Stimulated activated CD4-positive, alpha-beta T cell treated with anti-CD3 and anti-CD28 coated beads, Interleukin-4, amount 100 ng/mL, for 24 hours (primary cell): ENCODE data around the gene BICRAL.
A peak's percentile ranks its signal among the peaks of the same experiment; 100 is the strongest.
"Not testable (repeated sequence)": the region's sequence is repeated elsewhere in the genome, so short reads cannot be mapped to it uniquely, and the experiment has no call there.

Experiments
- DNase-seq: peaks from one replicate; pipeline ENCODE4 v3.0.0-alpha.2; 2020

The BICRAL gene

DNA sequence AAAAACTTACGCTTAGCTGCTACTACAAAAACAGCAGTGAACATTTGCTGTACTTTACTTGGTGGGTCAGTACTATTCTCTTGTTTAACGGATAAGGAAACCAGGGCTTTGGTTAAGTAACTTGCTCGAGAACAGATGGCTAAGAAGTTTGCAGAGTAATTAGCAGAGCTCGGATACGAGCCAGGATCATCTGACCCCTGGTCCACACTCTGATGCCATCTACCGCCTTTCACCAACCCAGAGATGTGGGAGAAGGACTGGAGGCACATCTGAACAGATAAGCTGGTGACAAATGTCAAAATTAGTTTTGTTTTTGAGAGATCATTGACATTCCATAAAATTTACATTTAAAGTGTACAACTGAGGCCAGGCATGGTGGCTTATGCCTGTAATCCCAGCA is 78.6 kb downstream of the BICRAL start:
- no peak for DNase-seq

DNA sequence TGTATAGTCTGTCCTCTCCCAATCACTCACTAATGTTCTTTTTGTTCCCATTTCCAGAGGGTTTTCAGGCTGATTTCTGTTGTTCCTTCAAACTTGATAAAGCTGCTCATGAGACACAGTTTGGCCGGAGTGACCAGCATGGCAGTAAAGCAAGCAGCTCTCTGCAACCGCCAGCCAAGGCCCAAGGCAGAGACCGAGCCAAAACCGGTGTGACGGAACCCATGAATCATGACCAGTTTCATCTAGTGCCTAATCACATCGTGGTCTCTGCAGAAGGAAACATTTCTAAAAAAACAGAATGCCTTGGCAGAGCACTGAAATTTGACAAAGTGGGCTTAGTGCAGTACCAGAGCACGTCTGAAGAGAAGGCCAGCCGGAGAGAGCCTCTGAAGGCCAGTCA is 82.8 kb downstream of the BICRAL start:
- no peak for DNase-seq

DNA sequence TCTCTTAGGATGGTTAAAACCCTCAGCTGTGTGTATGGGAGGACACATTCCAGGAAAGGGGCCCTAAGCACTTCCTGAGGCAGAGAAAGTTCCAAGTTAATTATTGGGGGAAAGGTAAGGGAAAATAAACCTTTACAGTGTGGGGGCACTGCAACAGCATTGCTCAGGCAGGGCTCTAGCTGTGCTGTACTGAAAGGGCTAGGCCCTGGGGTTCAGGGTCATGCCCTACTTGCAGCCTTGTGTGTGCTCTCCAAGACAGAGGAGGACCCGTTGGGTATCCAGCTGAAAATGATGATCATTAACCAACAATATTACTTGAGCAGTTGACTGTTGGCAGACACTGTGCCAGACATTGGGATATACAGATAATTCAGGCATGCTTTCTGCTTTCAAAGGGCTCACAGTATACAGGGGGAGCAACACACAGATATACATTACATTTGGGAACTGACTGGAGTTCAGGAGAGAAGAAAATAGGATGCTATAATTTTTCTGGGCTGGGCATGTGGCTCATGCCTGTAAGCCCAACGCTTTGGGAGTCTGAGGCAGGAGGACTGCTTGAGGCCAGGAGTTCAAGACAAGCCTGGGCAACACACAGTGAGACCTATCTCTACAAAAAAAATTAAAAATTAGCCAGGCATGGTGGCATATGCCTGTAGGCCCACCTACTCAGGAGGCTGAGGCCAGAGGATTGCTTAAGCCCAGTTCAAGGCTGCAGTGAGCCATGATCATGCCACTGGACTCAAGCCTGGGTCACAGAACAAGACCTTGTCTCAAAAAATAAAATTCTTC is 88.5 kb downstream of the BICRAL start:
- no peak for DNase-seq

DNA sequence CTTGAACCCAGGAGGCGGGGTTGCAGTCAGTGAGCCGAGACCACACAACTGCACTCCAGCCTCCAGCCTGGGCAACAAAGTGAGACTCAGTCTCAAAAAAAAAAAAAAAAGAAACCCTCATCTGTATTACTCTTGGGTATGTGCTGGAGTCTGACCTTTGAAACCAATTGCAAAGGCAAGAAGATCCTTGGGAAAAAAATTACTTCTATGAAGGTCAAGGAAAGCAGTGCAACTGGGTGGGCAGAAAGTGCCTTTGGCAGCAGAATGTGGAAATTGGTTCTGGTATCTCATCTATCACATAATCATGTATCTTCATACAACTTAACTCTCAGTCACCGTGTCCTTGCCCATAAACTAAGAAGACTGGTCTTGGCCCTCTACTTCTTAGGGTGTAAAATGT is 89.9 kb downstream of the BICRAL start:
- DNase-seq: no peak

DNA sequence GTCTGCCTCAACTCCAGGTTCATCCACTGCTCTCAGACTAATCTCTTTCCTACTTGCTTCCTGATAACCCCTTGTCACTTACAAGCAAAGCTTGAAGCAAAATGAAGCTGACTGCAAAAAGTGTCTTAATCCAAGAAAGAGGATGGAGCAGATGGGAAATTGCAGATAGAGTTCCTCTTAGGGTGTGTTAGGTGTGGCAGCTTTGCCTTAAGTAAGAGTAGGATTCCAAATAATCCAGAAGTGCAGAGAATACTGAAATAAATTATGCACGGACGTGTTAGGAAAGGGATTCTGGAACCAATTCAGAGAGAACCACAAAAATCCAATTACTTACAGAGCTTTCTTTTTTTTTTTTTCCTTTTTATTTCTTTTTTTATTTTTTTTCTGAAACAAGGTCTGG is 91.5 kb downstream of the BICRAL start:
- no peak for DNase-seq

DNA sequence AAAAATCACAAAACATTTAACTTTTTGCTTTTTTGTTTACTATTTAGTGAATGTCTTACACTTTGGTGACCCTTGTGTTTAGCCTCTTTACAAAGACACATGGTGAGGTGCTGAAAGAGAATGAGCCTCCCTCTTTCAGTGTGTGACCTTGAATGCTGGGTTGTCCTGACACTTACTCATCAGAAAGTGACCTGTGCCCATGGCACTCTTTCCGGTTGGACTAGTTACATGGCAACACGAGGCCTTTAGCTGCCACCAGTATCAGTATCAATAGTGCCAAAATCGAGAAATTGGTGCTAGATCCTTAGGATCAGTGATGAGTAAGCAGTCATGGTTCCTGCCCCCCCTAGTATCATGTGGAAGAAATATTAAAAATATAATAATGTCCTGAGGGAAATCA is 95.8 kb downstream of the BICRAL start:
- no peak for DNase-seq

DNA sequence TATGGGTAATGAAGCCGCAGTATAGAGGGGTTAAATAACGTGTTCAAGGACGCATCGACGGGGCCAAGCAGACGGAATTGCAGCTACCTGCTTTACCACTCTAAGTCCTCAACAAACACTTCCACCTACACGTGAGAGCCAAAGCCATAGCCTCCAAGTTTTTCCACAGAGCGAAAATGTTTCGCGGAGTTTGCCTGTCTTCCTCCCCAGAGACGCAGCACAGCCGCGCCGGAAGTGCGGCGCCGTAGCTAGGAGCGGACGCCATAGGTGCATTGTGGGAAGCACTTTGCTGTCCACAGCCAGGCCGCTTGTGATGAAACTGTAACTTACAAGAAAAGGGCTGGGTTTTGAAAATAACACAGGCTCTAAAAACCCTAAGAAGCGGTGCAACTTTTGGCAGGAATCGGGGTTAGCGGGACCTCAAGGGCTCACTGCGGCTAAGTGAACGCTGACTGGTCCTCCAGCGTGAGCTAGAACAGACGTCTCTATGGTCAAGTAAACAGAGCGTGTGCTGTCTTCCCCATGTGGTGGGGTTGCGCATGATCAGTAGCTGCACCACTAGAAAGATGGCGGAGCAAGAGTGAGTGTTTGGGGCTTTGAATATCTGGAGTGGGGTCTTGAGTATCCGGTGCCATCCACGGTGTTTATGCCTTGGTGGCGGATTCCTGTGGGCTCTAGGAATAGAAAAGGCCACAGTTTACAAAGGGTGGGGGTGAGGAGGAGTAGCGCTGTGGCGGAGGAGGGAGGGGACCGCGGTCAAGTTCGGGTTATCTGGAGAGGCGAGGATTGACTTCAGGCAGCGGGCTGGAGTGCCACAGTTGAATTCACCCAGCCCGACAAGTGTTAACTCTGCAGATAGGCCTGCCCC is 97.8 kb downstream of the BICRAL start, which contains the start of gene RPL7L1:
Gene RPL7L1, plus strand, starts transcription at position 245 of the 868 bp plus-strand sequence. Its CDS starts 295 bp downstream, at position 540.
- DNase-seq: peak; percentile 85

DNA sequence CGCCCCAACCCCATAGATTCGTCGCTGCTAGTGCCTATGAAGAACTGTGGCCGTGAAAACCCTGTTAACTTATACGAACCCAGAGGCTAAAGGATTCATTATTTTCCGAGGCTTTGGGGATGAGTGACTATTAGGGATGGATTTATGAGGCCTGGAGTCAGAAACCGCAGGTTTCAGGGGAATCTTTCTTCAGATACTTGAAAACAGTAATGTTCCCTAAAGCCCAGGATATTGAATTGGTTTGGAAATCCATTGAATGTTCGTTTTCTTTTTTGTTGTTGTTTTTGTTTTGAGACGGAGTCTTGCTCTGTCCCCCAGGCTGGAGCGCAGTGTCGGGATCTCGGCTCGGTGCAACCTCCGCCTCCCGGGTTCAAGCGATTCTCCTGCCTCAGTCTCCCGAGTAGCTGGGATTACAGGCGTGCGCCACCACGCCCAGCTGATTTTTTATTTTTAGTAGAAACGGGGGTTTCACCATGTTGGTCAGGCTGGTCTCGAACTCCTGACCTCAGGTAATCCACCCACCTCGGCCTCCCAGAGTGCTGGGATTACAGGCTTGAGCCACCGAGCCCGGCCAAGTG is 98.5 kb downstream of the BICRAL start:
- DNase-seq: not testable (repeated sequence)

GRCh38 chr6:42880871-42881270 is 99.0 kb downstream of the BICRAL start:
- DNase-seq: not testable (repeated sequence)

DNA sequence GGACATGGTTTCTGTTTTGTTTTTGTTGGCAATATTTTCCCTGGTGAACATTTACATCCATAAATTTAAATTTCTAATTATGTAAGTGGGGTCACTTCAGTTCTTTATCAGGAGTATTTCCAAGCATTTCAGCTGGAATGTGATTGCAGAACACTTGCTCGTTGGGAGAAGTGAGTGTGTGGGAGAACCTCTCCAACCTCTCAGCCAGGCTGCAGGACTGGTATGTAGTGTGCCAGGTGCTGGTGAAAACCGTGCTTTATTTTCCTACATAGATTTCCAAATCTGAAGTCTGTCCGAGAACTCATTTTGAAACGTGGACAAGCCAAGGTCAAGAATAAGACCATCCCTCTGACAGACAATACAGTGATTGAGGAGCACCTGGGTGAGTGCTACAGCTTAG is 103.8 kb downstream of the BICRAL start:
- no peak for DNase-seq

- DNase-seq: not testable (repeated sequence)
Observed at GRCh38 chr6:42888201-42888600, 106.3 kb downstream of the BICRAL start.

DNA sequence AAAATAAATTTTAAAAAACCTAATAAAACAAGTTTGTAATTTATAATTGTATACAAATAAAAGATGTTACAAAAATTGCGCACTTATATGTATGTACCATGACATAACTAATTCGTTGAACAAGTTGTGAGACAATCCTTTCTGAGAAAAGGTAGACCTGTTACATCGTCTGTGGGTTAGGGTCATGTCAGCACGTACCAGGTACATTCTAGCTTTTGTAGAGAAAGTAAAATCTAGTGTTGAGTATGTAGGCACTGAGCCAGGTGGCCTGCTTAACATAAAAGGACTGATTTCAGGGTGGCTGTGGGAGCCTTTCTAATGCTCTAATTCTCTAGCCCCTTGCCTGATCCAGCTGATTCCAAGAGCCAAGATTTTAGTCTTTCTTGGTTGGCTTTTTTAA is 108.0 kb downstream of the BICRAL start:
- no peak for DNase-seq

GRCh38 chr6:42890311-42891198 is 108.7 kb downstream of the BICRAL start:
- peak; percentile 92 for DNase-seq

DNA sequence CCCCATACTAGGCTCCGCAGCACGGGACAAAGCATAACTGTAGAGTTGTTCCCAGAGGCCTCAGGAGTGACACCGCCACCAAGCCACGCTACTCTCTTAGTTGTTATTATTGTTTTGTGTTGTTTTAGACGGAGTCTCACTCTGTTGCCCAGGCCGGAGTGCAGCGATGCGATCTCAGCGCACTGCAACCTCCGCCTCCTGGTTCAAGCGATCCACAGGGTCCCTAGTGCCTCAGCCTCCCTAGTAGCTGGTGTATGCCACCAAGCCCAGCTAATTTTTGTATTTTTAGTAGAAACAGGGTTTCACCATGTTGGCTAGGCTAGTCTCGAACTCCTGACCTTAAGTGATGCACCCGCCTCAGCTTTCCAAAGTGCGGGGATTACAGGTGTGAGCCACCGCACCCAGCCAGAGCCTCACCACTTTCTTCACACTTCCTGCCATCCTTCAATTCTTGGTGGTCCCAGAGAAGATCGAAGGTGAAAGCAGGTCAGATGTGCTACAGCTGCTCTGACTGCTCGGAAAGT is 109.4 kb downstream of the BICRAL start:
- DNase-seq: no peak

DNA sequence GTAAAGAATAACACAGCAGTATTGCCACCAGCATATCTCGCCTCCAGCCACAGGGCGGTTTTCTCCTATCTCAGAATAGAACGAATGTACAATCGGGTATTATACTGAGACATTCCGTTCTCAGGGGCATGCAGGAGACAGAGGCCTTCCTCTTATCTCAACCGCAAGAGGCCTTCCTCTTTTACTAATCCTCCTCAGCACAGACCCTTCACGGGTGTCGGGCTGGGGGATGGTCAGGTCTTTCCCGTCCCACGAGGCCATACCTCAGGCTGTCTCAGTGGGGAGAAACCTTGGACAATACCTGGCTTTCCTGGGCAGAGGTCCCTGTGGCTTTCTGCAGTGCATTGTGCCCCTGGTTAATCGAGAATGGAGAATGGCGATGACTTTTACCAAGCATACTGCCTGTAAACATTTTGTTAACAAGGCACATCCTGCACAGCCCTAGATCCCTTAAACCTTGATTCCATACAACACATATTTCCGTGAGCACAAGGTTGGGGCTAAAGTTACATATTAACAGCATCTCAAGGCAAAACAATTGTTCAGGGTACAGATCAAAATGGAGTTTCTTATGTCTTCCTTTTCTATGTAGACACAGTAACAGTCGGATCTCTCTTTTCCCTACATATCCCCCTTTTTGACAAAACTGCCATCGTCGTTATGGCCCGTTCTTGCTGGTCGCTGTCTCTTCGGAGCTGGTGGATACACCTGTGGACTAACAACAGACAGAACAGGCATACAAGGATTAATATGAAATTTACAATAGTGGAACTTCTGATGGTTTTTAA is 112.4 kb downstream of the BICRAL start:
- DNase-seq: not testable (repeated sequence)

DNA sequence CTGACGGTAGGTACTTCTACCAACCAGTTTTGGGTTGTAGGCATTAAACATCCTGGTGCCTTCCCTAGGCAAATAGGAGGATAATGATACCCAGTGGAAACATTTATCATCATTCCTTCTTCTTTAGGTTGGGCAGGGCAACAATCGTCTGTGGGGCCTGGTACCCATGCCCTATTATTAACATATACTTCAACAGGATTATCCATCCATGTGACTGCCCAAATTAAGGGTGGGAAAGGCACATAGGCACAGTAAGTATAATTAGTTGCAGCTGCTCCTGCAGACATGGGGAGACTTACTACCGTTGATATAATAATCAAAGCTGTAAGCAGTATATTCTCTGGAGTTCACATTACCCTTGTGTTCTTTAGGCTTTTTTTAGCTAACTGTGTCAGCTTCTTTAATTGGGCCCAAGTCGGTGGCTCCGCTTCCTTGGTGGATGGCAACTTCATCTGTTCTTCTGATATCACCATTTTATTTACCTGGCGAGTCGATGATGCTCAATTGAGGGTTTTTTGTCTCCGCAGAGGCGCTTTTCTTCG is 114.4 kb downstream of the BICRAL start:
- no peak for DNase-seq

GRCh38 chr6:42898891-42899361 is 117.1 kb downstream of the BICRAL start:
- peak; percentile 81 for DNase-seq

GRCh38 chr6:42899871-42900270 is 118.0 kb downstream of the BICRAL start:
- no peak for DNase-seq

- peak; percentile 79 for DNase-seq
Observed at GRCh38 chr6:42901538-42901957, 119.7 kb downstream of the BICRAL start.

DNA sequence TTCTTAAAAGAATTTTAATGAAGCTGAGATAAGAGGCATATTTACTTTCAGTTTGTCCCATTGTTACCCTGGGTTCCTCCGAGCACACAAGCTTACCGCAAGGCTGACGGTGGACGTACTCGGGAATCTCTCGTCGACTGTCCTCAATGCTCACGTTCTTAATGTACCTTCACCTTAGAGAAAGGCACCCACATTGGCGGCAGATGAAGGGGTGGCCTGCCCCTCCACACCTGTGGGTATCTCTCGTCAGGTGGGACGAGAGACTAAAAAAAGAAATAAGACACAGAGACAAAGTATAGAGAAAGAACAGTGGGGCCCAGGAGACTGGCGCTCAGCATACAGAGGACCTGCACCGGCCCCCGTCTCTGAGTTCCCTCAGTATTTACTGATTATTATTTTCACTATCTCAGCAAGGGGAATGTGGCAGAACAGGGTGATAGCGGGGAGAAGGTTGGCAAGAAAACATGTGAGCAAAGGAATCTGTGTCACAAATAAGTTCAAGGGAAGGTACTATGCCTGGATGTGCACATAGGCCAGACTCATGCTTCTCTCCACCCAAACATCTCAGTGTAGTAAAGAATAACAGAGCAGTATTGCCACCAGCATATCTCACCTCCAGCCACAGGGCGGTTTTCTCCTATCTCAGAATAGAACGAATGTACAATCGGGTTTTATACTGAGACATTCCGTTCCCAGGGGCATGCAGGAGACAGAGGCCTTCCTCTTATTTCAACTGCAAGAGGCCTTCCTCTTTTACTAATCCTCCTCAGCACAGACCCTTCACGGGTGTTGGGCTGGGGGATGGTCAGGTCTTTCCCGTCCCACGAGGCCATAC is 120.8 kb downstream of the BICRAL start:
- DNase-seq: not testable (repeated sequence)
